K562 (cell line): ENCODE results near the gene SMPDL3B.

ENCODE experiments used
- MAFF ChIP-seq: IDR thresholded peaks from 2 replicates; pipeline ENCODE4 v1.6.1; 2012; ENCODE audit warnings: low read length, improper control_type of control experiment
- MXI1 ChIP-seq: IDR thresholded peaks from 2 replicates; pipeline ENCODE4 v1.6.1; 2011; ENCODE audit warnings: low read depth, mild to moderate bottlenecking, improper control_type of control experiment, low read length
- TAF7 ChIP-seq: fragments of 450-650 bp; IDR thresholded peaks from 2 replicates; pipeline ENCODE4 v1.6.1; 2016; ENCODE audit warnings: missing genetic modification characterization, missing compliant biosample characterization
- ZNF121 ChIP-seq: sonication (generic); formaldehyde crosslinking; conservative IDR thresholded peaks from 2 replicates; pipeline ENCODE4 v1.8.0; 2022; ENCODE audit warnings: missing genetic modification reagents
- TF ChIP-seq, protein P1 (sequence below), 3 experiments: IDR thresholded peaks in 2 of 3; conservative IDR thresholded peaks in 1 of 3; 2 replicates each; pipeline ENCODE4 v1.5.1; 2011 to 2012; ENCODE audit warnings: low read length in 3 of 3, mild to moderate bottlenecking in 3 of 3, control low read depth in 2 of 3, improper control_type of control experiment in 1 of 3, inconsistent platforms in 1 of 3, low read depth in 1 of 3, mixed read lengths in 1 of 3, moderate library complexity in 1 of 3; ENCODE audit not compliant: insufficient read depth in 2 of 3

DNA sequence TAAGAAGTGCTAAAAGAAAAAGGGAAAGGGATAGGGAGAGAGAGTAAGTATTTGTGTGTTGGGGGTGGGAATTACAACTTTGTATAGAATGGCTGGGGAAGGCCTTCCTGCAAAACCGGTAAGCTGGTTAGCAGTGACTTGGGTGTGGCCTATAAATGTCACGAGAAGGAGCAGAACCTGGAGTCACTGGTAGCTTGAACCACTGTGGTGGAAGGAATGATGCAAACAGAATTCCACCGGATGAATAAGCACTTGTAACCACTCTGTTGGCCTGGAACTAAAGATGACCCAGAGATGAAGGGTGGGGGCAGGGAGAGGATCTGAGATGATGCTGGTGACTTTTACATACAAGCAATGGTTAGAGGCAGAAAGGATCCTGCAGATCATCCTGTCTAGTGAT lies 33.9 kb downstream of the SMPDL3B start:
- TF ChIP-seq ZNF121 (CRISPR knock-in tag): no peak
- TF ChIP-seq MAFF: no peak
- TF ChIP-seq, protein P1, sequence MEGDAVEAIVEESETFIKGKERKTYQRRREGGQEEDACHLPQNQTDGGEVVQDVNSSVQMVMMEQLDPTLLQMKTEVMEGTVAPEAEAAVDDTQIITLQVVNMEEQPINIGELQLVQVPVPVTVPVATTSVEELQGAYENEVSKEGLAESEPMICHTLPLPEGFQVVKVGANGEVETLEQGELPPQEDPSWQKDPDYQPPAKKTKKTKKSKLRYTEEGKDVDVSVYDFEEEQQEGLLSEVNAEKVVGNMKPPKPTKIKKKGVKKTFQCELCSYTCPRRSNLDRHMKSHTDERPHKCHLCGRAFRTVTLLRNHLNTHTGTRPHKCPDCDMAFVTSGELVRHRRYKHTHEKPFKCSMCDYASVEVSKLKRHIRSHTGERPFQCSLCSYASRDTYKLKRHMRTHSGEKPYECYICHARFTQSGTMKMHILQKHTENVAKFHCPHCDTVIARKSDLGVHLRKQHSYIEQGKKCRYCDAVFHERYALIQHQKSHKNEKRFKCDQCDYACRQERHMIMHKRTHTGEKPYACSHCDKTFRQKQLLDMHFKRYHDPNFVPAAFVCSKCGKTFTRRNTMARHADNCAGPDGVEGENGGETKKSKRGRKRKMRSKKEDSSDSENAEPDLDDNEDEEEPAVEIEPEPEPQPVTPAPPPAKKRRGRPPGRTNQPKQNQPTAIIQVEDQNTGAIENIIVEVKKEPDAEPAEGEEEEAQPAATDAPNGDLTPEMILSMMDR (IDR thresholded peaks at IDR 0.05 in 2 of 3, conservative IDR thresholded peaks at IDR 0.05 in 1 of 3; ENCODE audit: insufficient read depth in 2 of 3, low read depth in 1 of 3, low read length in 3 of 3): no peak
- TF ChIP-seq MXI1: no peak
- no peak for TF ChIP-seq TAF7 (tag)
